Activated naive CD8-positive, alpha-beta T cell treated with anti-CD3 and anti-CD28 coated beads, Interleukin-2, amount 50 U/mL, for 24 hours (primary cell): ENCODE measurements around the gene TTC33.
"Not testable (repeated sequence)": the region's sequence is repeated elsewhere in the genome, so short reads cannot be mapped to it uniquely, and the experiment has no call there.

ENCODE experiments used
- ATAC-seq: fragments of 150-1000 bp; cut with Tn5 transposase; one replicate; pipeline ENCODE4 v1.10.0; 2021
- DNase-seq: peaks from one replicate; pipeline ENCODE4 v3.0.0; 2021
- H3K27ac Mint-ChIP-seq: one replicate; pipeline ENCODE4 v1.8.0; 2021; ENCODE audit warnings: mild to moderate bottlenecking, mixed read lengths
- H3K27me3 Mint-ChIP-seq: one replicate; pipeline ENCODE4 v1.8.0; 2021; ENCODE audit warnings: mixed read lengths
- H3K36me3 Mint-ChIP-seq: one replicate; pipeline ENCODE4 v1.8.0; 2021; ENCODE audit warnings: low read depth, mixed read lengths
- H3K4me1 Mint-ChIP-seq: one replicate; pipeline ENCODE4 v1.8.0; 2021; ENCODE audit warnings: mixed read lengths
- H3K4me3 Mint-ChIP-seq: one replicate; pipeline ENCODE4 v1.8.0; 2021; ENCODE audit warnings: mild to moderate bottlenecking, moderate library complexity, mixed read lengths
- H3K9me3 Mint-ChIP-seq: one replicate; pipeline ENCODE4 v1.8.0; 2021; ENCODE audit warnings: mixed read lengths

TTC33 gene

DNA sequence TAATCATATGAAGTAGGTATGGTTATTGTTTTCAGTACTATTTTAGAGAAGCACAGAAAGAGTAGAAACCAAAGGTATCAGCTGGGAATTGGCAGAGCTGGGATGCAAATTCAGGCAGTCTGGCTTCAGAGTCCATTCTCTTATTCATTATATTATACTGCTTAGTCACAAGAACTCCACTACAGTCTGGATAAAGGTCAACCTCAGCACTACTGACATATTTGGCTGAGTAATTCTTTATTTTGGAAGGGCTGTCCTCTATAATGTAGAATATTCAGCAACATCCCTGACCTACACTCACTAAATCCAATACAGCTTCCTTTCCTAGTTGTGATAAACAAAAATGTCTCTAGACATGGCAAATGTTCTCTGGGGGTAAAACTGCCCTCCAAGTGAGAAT, 38.5 kb downstream of the TTC33 start:
- DNase-seq: no peak
- Mint-ChIP-seq H3K36me3 (peaks cover 26% of the 10 kb centered on the region), H3K27ac (no peak overlapping the region), H3K27me3 (no peaks in the 10 kb centered on the region), H3K4me1 (peaks cover 8% of the 10 kb centered on the region), H3K9me3 (peaks cover 7% of the 10 kb centered on the region), H3K4me3 (no peak overlapping the region)
- no peak for ATAC-seq

DNA sequence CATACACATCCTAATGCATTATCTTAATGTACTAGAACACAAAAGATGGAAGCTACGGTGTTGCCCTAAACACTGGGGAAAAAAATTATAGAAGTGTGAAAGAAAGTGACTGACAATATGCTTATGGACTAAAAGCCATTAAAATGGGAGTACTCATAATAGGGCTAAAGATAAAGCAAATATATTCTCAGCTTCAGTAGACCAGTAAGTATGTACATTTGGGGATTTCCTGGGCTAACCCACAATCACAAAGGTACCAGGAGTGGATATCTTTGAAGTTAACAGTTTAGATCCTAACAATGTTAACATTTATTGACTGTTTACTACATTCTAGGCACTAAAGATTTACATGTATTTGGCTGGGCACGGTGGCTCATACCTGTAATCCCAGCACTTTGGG, 39.2 kb downstream of the TTC33 start:
- ATAC-seq: no peak
- no peak overlapping the region for H3K4me3 Mint-ChIP-seq
- peaks cover 26% of the 10 kb centered on the region for H3K36me3 Mint-ChIP-seq
- H3K4me1 Mint-ChIP-seq: peaks cover 8% of the 10 kb centered on the region
- peaks cover 7% of the 10 kb centered on the region for H3K9me3 Mint-ChIP-seq
- H3K27ac Mint-ChIP-seq: no peak overlapping the region
- H3K27me3 Mint-ChIP-seq: no peaks in the 10 kb centered on the region
- DNase-seq: no peak

DNA sequence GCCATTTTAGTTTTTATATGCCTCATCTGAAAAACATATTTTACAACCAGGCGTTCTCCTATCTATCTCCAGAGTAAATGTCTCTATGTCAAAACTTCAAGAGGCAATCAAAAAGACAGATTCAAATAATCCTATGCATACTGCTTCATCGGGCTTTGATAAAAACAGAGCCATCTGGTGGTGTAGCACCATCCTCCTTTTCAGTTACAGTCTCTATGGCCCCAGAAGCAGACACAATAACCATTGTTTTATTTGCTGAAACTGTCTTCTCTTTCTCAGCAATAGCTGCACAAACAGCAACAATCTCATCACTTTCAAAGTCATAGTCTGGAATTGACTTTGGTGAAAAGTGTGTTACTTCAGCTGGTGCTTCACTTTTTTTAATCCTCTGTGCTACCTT, 39.8 kb downstream of the TTC33 start:
- no peak for DNase-seq
- Mint-ChIP-seq H3K4me1 (peaks cover 8% of the 10 kb centered on the region), H3K27me3 (no peaks in the 10 kb centered on the region), H3K27ac (no peak overlapping the region), H3K4me3 (no peak overlapping the region), H3K36me3 (peaks cover 26% of the 10 kb centered on the region), H3K9me3 (peaks cover 1% of the 10 kb centered on the region)
- peak; percentile 59 for ATAC-seq

DNA sequence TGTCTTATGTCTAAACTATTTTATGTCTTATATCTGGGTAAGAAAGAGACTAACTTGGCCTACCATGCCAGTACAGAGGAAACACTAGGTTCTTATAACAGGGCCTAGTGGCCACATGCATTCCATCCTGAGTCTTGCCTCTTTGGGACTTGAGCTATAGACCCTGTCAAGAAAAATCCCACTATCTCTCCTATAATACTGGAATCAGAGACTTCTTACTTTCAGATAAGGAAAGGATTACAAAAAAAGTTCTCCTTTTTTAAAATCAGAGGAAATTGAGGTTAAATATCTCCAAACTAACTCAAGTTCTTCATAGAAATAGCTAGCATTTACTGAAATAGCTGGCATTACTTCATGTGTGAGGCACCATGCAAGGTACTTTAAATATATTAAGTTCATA, 41.8 kb downstream of the TTC33 start:
- Mint-ChIP-seq H3K27me3 (no peaks in the 10 kb centered on the region), H3K27ac (no peak overlapping the region), H3K36me3 (peaks cover 26% of the 10 kb centered on the region), H3K4me1 (peaks cover 8% of the 10 kb centered on the region), H3K4me3 (no peak overlapping the region), H3K9me3 (no peaks in the 10 kb centered on the region)
- DNase-seq (no peak), ATAC-seq (no peak)

DNA sequence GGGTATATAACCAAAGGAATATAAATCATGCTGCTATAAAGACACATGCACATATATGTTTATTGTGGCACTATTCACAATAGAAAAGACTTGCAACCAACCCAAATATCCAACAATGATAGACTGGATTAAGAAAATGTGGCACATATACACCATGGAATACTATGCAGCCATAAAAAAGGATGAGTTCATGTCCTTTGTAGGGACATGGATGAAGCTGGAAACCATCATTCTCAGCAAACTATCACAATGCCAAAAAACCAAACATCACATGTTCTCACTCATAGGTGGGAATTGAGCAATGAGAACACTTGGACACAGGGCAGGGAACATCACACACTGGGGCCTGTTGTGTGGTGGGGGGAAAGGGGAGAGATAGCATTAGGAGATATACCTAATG, 45.2 kb downstream of the TTC33 start:
- H3K9me3 Mint-ChIP-seq: peaks cover 12% of the 10 kb centered on the region

DNA sequence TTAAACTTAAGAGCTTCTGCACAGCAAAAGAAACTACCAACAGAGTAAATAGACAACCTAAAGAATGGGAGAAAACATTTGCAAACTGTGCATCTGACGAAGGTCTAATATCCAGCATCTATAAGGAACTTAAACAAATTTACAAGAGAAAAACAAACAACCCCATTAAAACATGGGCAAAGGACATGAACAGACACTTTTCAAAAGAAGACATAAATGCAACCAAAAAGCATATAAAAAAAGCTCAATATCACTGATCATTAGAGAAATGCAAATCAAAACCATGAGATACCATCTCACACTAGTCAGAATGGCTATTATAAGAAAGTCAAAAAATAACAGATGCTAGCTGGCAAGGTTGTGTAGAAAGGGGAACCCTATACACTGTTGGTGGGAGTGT, 50.3 kb downstream of the TTC33 start:
- peaks cover 57% of the 10 kb centered on the region for H3K9me3 Mint-ChIP-seq
- not testable (repeated sequence) for ATAC-seq, H3K27ac Mint-ChIP-seq, H3K4me1 Mint-ChIP-seq, H3K27me3 Mint-ChIP-seq, DNase-seq, H3K4me3 Mint-ChIP-seq
- peaks cover 81% of the 10 kb centered on the region for H3K36me3 Mint-ChIP-seq

More for the DNA sequence above, 45.2 kb downstream of the TTC33 start:
- peaks cover 48% of the 10 kb centered on the region for H3K36me3 Mint-ChIP-seq
- not testable (repeated sequence) for H3K27me3 Mint-ChIP-seq, DNase-seq, H3K27ac Mint-ChIP-seq, ATAC-seq, H3K4me1 Mint-ChIP-seq, H3K4me3 Mint-ChIP-seq

DNA sequence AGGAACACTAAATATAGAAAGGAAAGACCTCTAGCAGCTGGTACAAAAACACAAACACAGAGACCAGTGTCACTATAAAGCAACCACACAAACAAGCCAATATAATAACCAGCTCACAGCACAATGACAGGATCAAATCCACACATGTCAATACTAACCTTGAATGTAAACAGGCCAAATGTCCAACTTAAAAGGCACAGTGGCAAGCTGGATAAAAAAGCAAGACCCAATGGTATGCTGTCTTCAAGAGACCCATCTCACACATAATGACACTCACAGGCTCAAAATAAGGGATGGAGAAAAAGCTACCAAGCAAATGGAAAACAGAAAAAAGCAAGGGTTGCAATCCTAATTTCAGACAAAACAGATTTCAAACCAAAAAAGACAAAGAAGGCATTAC, 53.7 kb downstream of the TTC33 start:
- not testable (repeated sequence) for H3K27ac Mint-ChIP-seq, DNase-seq, H3K27me3 Mint-ChIP-seq, H3K4me1 Mint-ChIP-seq, H3K4me3 Mint-ChIP-seq, ATAC-seq
- Mint-ChIP-seq H3K9me3 (peaks cover 50% of the 10 kb centered on the region), H3K36me3 (peaks cover 77% of the 10 kb centered on the region)

DNA sequence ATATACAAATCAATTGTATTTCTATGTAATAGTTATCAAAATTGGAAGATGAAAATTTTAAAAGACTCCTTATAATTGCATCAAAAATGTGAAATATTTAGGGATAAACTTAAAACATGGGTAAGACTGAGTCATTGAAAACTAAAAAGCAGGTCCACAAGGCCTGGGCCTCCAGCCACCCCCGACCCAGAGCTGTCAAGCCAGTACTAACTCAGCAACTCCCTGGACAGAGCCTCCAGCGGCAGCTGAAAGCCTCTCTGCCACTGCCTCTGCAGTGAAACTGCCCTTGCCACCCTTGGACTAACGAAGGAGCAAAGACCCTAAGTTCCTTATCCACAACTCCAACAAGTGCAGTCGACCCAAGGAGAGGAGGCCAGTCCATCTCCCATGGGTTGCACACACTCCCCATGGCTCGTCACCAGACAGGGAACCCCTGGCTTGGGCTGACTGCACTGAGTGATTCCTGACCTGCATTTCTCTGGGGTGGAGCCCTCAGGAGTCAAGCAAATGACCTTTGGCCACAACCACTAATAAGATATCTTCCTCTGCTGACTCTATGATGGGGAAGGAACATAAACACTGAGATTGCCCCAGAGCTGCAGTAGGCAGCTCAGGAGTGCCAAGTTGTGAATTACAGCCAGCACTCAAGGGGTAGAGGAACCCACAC, 55.5 kb downstream of the TTC33 start:
- no peak for ATAC-seq
- H3K27me3 Mint-ChIP-seq: no peaks in the 10 kb centered on the region
- H3K4me1 Mint-ChIP-seq: peaks cover 2% of the 10 kb centered on the region
- H3K4me3 Mint-ChIP-seq: no peak overlapping the region
- no peak overlapping the region for H3K27ac Mint-ChIP-seq
- H3K36me3 Mint-ChIP-seq: peaks cover 79% of the 10 kb centered on the region
- no peak for DNase-seq
- peaks cover 48% of the 10 kb centered on the region for H3K9me3 Mint-ChIP-seq

DNA sequence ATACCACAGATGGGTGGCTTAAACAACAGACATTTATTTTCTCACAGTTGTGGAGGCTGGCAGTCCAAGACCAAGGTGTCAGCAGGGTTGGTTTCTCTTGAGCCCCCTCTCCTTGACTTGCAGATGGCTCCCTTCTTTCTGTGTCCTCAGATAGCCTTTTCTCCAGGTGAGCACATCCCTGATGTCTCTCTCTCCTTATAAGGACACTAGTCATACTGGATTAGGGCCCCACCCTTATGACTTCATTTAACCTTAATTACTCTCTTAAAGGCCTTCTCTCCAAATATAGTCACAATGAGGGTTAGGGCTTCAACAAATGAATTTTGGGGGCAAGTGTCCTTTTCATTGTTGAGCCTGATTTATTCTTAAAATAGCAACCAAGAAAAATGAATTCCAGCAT, 61.3 kb downstream of the TTC33 start:
- Mint-ChIP-seq H3K27me3 (no peaks in the 10 kb centered on the region), H3K36me3 (peaks cover 72% of the 10 kb centered on the region), H3K4me3 (no peak overlapping the region), H3K27ac (no peak overlapping the region), H3K9me3 (peaks cover 5% of the 10 kb centered on the region), H3K4me1 (peaks cover 34% of the 10 kb centered on the region)
- no peak for DNase-seq
- ATAC-seq: no peak

DNA sequence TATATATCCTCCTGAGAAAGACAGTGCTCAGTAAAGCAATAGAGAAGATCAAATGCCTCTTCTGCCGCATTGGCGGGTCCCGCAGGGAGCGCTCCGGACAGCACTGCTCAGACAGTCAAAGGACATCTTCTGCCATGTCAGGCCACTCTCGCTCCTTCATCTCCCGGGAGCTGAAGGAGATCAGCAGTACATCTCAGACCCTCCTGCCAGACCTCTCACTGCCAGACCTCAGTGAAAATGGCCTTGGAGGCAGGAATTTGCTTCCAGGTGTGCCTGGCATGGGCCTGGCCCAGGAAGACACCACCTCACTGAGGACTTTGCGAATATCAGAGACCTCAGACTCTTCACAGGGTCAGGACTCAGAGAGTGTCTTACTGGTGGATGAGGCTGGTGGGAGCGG, 63.9 kb downstream of the TTC33 start:
- no peaks in the 10 kb centered on the region for H3K27me3 Mint-ChIP-seq
- peaks cover 4% of the 10 kb centered on the region for H3K9me3 Mint-ChIP-seq
- H3K4me1 Mint-ChIP-seq: peaks cover 60% of the 10 kb centered on the region
- H3K4me3 Mint-ChIP-seq: peak overlapping the region; percentile 3
- ATAC-seq: no peak
- H3K36me3 Mint-ChIP-seq: peaks cover 74% of the 10 kb centered on the region
- DNase-seq: no peak
- H3K27ac Mint-ChIP-seq: peak overlapping the region; percentile 70

DNA sequence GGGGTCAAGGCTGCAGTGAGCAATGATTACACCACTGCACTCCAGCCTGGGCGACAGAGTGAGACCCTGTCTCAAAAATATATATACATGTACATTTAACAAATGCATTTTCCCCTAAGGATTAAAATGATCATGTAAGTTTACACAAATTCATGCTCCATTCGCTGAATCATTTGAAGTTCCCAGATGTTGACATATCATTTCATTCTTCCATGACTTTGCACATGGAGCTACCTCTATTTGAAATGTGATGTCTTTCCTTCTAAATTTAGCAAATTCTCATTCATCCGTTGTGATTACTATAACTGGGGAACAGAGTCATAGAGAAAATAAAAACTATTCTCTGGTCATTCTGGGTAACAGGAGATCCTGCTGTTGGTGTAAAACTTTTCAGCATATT, 65.5 kb downstream of the TTC33 start:
- Mint-ChIP-seq H3K4me1 (peaks cover 73% of the 10 kb centered on the region), H3K9me3 (no peaks in the 10 kb centered on the region), H3K4me3 (peak overlapping the region; percentile 88), H3K36me3 (peaks cover 76% of the 10 kb centered on the region), H3K27ac (peak overlapping the region; percentile 98), H3K27me3 (no peaks in the 10 kb centered on the region)
- ATAC-seq (no peak), DNase-seq (no peak)

DNA sequence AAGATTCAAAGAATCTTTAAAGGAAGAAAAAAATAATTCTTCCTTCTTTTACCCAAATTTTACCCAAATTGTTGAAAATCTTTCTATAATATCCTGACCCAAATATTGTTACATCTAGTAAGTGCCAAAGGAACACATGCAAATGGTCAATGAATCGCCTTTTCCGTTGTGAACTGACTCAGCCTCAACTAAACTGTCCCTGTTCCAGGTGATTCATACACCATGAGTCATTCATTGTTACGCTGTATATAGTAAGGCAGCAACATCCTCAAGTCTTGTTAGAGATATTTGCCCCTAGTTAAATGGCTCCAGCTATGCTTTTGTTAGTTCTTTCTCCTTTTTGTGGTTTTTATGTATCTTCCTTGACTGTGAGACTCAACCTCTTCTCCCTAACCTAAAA, 66.3 kb downstream of the TTC33 start:
- H3K4me3 Mint-ChIP-seq: peak overlapping the region; percentile 88
- peaks cover 74% of the 10 kb centered on the region for H3K36me3 Mint-ChIP-seq
- H3K9me3 Mint-ChIP-seq: no peaks in the 10 kb centered on the region
- H3K27me3 Mint-ChIP-seq: no peaks in the 10 kb centered on the region
- peak overlapping the region; percentile 98 for H3K27ac Mint-ChIP-seq
- DNase-seq (peak; percentile 45), ATAC-seq (peak; percentile 86)
- H3K4me1 Mint-ChIP-seq: peaks cover 80% of the 10 kb centered on the region

DNA sequence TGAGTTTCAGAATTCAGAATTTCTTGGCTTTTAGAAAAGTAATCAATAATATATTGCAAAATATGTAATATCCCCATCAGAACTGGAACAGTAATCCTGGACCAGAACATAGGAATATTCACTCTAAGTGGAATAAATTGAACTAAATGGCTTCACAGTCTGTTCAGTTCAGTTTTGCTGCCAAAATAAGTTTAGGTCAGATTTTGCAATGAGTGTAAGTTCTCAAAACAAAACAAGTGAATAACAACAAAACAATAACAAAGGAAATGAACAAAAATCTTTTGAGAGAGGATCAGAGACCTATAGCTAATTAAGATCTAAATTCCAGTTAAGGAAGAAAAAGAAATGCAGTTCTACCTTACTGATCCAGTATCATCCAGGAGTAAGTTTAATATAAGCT, 66.8 kb downstream of the TTC33 start:
- H3K9me3 Mint-ChIP-seq: no peaks in the 10 kb centered on the region
- DNase-seq (no peak), ATAC-seq (no peak)
- no peaks in the 10 kb centered on the region for H3K27me3 Mint-ChIP-seq
- peaks cover 84% of the 10 kb centered on the region for H3K4me1 Mint-ChIP-seq
- H3K4me3 Mint-ChIP-seq: peak overlapping the region; percentile 88
- peak overlapping the region; percentile 98 for H3K27ac Mint-ChIP-seq
- peaks cover 74% of the 10 kb centered on the region for H3K36me3 Mint-ChIP-seq

DNA sequence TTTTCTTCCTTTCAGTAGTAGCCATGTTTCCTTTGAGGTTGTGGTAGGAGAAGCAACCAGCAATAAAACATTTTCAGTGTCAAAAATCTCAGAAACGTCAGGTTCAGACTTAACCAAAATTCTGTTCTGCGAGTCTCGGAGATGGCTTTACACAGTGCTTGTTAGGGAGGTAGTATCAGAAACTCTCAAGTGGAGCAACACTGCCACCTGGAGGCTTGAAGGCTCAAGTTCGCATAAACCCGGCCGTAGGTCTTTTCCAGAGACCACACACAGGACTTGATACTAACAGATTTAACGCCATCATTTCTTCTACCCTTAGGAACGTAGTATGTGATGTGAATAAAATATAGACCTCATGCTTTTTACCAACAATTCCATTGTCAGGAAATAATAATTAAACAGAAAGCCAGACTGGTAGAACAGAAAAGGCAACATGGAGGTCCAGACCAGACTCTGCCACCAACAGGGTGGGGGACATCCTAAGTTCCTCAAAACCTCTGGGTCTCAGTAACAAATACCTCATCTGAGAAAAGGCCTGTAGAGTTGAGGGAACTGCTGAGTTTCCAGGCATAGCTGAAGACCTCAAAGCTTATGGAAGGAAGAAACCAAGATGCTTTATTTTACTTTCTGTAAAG, 67.5 kb downstream of the TTC33 start:
- no peaks in the 10 kb centered on the region for H3K9me3 Mint-ChIP-seq
- peak overlapping the region; percentile 98 for H3K27ac Mint-ChIP-seq
- peaks cover 90% of the 10 kb centered on the region for H3K4me1 Mint-ChIP-seq
- peak overlapping the region; percentile 88 for H3K4me3 Mint-ChIP-seq
- peak; percentile 75 for ATAC-seq
- DNase-seq: peak; percentile 86
- H3K36me3 Mint-ChIP-seq: peaks cover 77% of the 10 kb centered on the region
- H3K27me3 Mint-ChIP-seq: no peaks in the 10 kb centered on the region

DNA sequence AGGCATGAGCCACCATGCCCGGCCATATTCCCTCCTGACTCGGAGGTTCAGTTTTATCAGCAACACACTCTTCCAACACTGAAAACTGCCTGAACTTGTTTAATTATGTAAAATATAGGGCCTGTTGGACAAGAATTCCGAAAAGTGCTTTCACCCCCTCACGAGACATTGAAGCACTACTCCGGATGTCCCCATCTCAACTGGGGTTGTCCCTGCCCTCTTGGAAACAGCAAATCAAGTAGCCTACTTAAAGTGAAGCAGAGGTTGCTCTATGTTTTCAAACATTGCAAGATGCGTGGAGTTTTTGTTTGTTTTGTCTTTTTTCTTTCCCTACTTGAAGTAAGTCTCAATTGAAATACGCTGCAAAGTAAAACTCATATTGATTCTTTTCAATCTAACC, 68.4 kb downstream of the TTC33 start:
- Mint-ChIP-seq H3K36me3 (peaks cover 81% of the 10 kb centered on the region), H3K4me1 (peaks cover 85% of the 10 kb centered on the region)
- no peak for DNase-seq

More for the DNA sequence above, 68.4 kb downstream of the TTC33 start:
- peak overlapping the region; percentile 88 for H3K4me3 Mint-ChIP-seq
- no peaks in the 10 kb centered on the region for H3K27me3 Mint-ChIP-seq
- peak overlapping the region; percentile 98 for H3K27ac Mint-ChIP-seq
- no peak for ATAC-seq
- no peaks in the 10 kb centered on the region for H3K9me3 Mint-ChIP-seq
